ENCODE measurements around the gene SPATA20. TPM values are rescaled to one million over a fixed set of nuclear protein-coding genes. Genes with fewer than 3 reads are reported as not detected.

Gene SPATA20
- total RNA-seq, 1 experiment from 2014 or later: 149 TPM

- intact Hi-C loops (cut with micrococcal nuclease; ENCODE audit: unreplicated experiment): loop anchor here (1.0 kb wide), 1 partner anchor 20 kb away; no protein-coding TSS in a partner anchor
- no peaks in the 10 kb centered on the region for H3K9me3 Mint-ChIP-seq (ENCODE audit: unreplicated experiment)
- BruUV-seq (replicated peaks): no TSS peak
- Histone ChIP-seq H3K36me3 (ENCODE audit: control insufficient read depth, insufficient read depth, low read length) (no peaks in the 10 kb centered on the region), H3K4me1 (peaks cover 23% of the 10 kb centered on the region), H3K4me3 (ENCODE audit: low read depth, low read length) (no peak overlapping the region), H3K9me3 (no peaks in the 10 kb centered on the region), H3K27me3 (replicated peaks; ENCODE audit: control insufficient read depth, insufficient read depth, low read length) (no peaks in the 10 kb centered on the region)
- peaks cover 26% of the 10 kb centered on the region for H3K4me1 Mint-ChIP-seq (ENCODE audit: low read depth, unreplicated experiment)
- H3K36me3 Mint-ChIP-seq (ENCODE audit: insufficient read depth, unreplicated experiment): no peaks in the 10 kb centered on the region
- CTCF ChIA-PET: interaction anchor here (0.7 to 2.2 kb wide), 11 partner anchors 9 to 172 kb away, joined by 3 to 13 read pairs (median 4); partner anchors contain the start of gene EPN3
- no peak overlapping the region for H3K4me3 Mint-ChIP-seq (ENCODE audit: unreplicated experiment)
- POLR2A ChIA-PET: interaction anchor here (0.5 to 1.5 kb wide), 2 partner anchors 19 to 55 kb away, joined by 5 to 6 read pairs; partner anchors contain the start of gene CHAD
- H3K27ac Mint-ChIP-seq (ENCODE audit: unreplicated experiment): peak overlapping the region; percentile 17
- DNase-seq: peak; percentile 88 to 94
- no peaks in the 10 kb centered on the region for H3K27me3 Mint-ChIP-seq (ENCODE audit: insufficient read depth, unreplicated experiment)
- peak in 1 of 2 experiments; percentile 60 for TF ChIP-seq CTCF (IDR thresholded peaks at IDR 0.05; ENCODE audit: insufficient read depth in 1 of 2, low read depth in 1 of 2, low read length in 1 of 2, severe bottlenecking in 1 of 2, unreplicated experiment in 1 of 2)
Measured at GRCh38 chr17:50523208-50523607, 23.8 kb upstream of the SPATA20 start.

- intact Hi-C loops (cut with micrococcal nuclease; ENCODE audit: unreplicated experiment): no loop called here
- H3K4me1 Mint-ChIP-seq (ENCODE audit: low read depth, unreplicated experiment): peaks cover 26% of the 10 kb centered on the region
- Histone ChIP-seq H3K4me1 (peaks cover 23% of the 10 kb centered on the region), H3K4me3 (ENCODE audit: low read depth, low read length) (no peak overlapping the region), H3K36me3 (ENCODE audit: control insufficient read depth, insufficient read depth, low read length) (no peaks in the 10 kb centered on the region), H3K27me3 (replicated peaks; ENCODE audit: control insufficient read depth, insufficient read depth, low read length) (no peaks in the 10 kb centered on the region), H3K9me3 (no peaks in the 10 kb centered on the region)
- no peaks in the 10 kb centered on the region for H3K9me3 Mint-ChIP-seq (ENCODE audit: unreplicated experiment)
- no peak overlapping the region for H3K27ac Mint-ChIP-seq (ENCODE audit: unreplicated experiment)
- no TSS peak for BruUV-seq (replicated peaks)
- H3K36me3 Mint-ChIP-seq (ENCODE audit: insufficient read depth, unreplicated experiment): no peaks in the 10 kb centered on the region
- ChIA-PET POLR2A (no interaction called here), CTCF (interaction anchor here (0.9 to 1.3 kb wide), 3 partner anchors 18 to 101 kb away, joined by 3 to 9 read pairs (median 5); no protein-coding TSS in a partner anchor)
- H3K4me3 Mint-ChIP-seq (ENCODE audit: unreplicated experiment): no peak overlapping the region
- no peak for DNase-seq
- H3K27me3 Mint-ChIP-seq (ENCODE audit: insufficient read depth, unreplicated experiment): no peaks in the 10 kb centered on the region
- no peak for TF ChIP-seq CTCF (IDR thresholded peaks at IDR 0.05; ENCODE audit: insufficient read depth in 1 of 2, low read depth in 1 of 2, low read length in 1 of 2, severe bottlenecking in 1 of 2, unreplicated experiment in 1 of 2)
Measured at GRCh38 chr17:50524838-50525237, 22.1 kb upstream of the SPATA20 start.

DNA sequence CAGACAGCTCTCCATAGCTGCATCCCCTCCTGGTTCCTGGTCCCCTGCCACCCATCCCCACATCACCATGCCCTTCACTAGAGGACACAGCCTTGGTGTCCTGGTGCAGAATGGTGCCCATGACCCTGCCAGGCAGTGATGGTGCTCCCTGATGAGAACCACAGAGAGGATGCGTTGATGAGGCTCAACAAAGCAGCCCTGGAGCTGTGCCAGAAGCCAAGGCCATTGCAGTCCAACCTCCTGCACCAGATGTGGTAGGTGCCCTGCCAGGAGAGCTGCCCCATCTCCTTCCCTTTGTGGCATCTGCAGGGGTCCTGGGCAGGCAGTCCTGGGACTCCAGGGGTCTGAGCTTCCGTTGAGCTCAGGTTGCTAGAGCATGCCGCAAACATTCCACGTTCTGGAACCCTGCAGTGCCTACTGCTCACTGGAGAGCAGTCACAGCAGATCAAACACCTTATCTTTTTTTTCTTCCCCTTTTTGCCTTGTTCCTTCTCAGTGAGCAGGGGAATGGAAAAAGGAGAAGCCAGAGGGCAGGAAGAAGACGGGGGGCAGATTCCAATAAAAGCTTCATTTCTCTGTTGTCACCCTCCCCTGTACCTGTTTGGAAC lies 19.7 kb upstream of the SPATA20 start:
- no peaks in the 10 kb centered on the region for H3K27me3 Mint-ChIP-seq (ENCODE audit: insufficient read depth, unreplicated experiment)
- no peak overlapping the region for H3K4me3 Mint-ChIP-seq (ENCODE audit: unreplicated experiment)
- no peak overlapping the region for H3K27ac Mint-ChIP-seq (ENCODE audit: unreplicated experiment)
- Histone ChIP-seq H3K36me3 (ENCODE audit: control insufficient read depth, insufficient read depth, low read length) (no peaks in the 10 kb centered on the region), H3K4me3 (ENCODE audit: low read depth, low read length) (no peak overlapping the region), H3K4me1 (peaks cover 32% of the 10 kb centered on the region), H3K27me3 (replicated peaks; ENCODE audit: control insufficient read depth, insufficient read depth, low read length) (no peaks in the 10 kb centered on the region), H3K9me3 (no peaks in the 10 kb centered on the region)
- no TSS peak for BruUV-seq (replicated peaks)
- peaks cover 29% of the 10 kb centered on the region for H3K4me1 Mint-ChIP-seq (ENCODE audit: low read depth, unreplicated experiment)
- ChIA-PET CTCF (no interaction called here), POLR2A (no interaction called here)
- no peaks in the 10 kb centered on the region for H3K36me3 Mint-ChIP-seq (ENCODE audit: insufficient read depth, unreplicated experiment)
- no peak for TF ChIP-seq CTCF (IDR thresholded peaks at IDR 0.05; ENCODE audit: insufficient read depth in 1 of 2, low read depth in 1 of 2, low read length in 1 of 2, severe bottlenecking in 1 of 2, unreplicated experiment in 1 of 2)
- H3K9me3 Mint-ChIP-seq (ENCODE audit: unreplicated experiment): no peaks in the 10 kb centered on the region
- intact Hi-C loops (cut with micrococcal nuclease; ENCODE audit: unreplicated experiment): no loop called here
- DNase-seq: no peak
